GM23338 (cell line): Measurements from ENCODE around the gene TMEM221. TPM values are rescaled to one million over a fixed set of nuclear protein-coding genes. Genes with fewer than 3 reads are reported as not detected.
A peak's percentile ranks its signal among the peaks of the same experiment; 100 is the strongest.

Experiments used
- ATAC-seq: fragments of 200-7000 bp; cut with Tn5 transposase; 3 replicates; pipeline ENCODE4 v1.9.1; 2020
- DNase-seq: peaks from one replicate; pipeline ENCODE4 v3.0.0-alpha.2; 2015; ENCODE audit warnings: low spot score
- H2AFZ ChIP-seq: fragments of 200-600 bp; sonication (generic); 2 replicates; pipeline ENCODE4 v1.8.0; 2016; ENCODE audit warnings: antibody characterized with exemption, mild to moderate bottlenecking, moderate library complexity
- H3F3A ChIP-seq: fragments of 200-600 bp; sonication (generic); replicated peaks from 2 replicates; pipeline ENCODE4 v1.8.0; 2017; ENCODE audit warnings: antibody characterized with exemption, mixed run types, low read depth
- H3K27ac ChIP-seq: fragments of 200-600 bp; sonication (generic); 2 replicates; pipeline ENCODE4 v1.6.1; 2016; ENCODE audit warnings: low read depth
- H3K27me3 ChIP-seq: fragments of 200-600 bp; sonication (generic); 2 replicates; pipeline ENCODE4 v1.8.0; 2016; ENCODE audit warnings: mild to moderate bottlenecking, mixed run types, moderate library complexity; ENCODE audit not compliant: insufficient read depth
- H3K36me3 ChIP-seq: fragments of 200-600 bp; sonication (generic); 2 replicates; pipeline ENCODE4 v1.8.0; 2016; ENCODE audit warnings: mild to moderate bottlenecking; ENCODE audit not compliant: insufficient read depth
- H3K4me1 ChIP-seq: fragments of 200-600 bp; sonication (generic); 2 replicates; pipeline ENCODE4 v1.8.0; 2016; ENCODE audit warnings: mild to moderate bottlenecking, moderate library complexity; ENCODE audit not compliant: insufficient read depth
- H3K4me2 ChIP-seq: fragments of 200-600 bp; sonication (generic); 2 replicates; pipeline ENCODE4 v1.7.1; 2017; ENCODE audit warnings: mixed run types
- H3K4me3 ChIP-seq: fragments of 200-600 bp; sonication (generic); 2 replicates; pipeline ENCODE4 v1.6.1; 2016; ENCODE audit warnings: mixed run types
- H3K79me2 ChIP-seq: fragments of 200-600 bp; sonication (generic); replicated peaks from 2 replicates; pipeline ENCODE4 v1.8.0; 2017; ENCODE audit warnings: mild to moderate bottlenecking; ENCODE audit not compliant: insufficient read depth
- H3K9me2 ChIP-seq: fragments of 200-600 bp; sonication (generic); 2 replicates; pipeline ENCODE4 v1.8.0; 2017; ENCODE audit not compliant: insufficient read depth
- H4K20me1 ChIP-seq: fragments of 200-600 bp; sonication (generic); replicated peaks from 2 replicates; pipeline ENCODE4 v1.8.0; 2017; ENCODE audit warnings: mild to moderate bottlenecking; ENCODE audit not compliant: insufficient read depth
- H3K27ac Mint-ChIP-seq: 2 replicates; pipeline ENCODE4 v1.8.0; 2020; ENCODE audit warnings: inconsistent platforms, mild to moderate bottlenecking, moderate library complexity, mixed read lengths
- H3K27me3 Mint-ChIP-seq: 3 replicates; pipeline ENCODE4 v1.8.0; 2022; ENCODE audit warnings: low read depth, mild to moderate bottlenecking, moderate library complexity, mixed read lengths, inconsistent platforms; ENCODE audit not compliant: insufficient read depth, poor library complexity
- H3K36me3 Mint-ChIP-seq: 3 replicates; pipeline ENCODE4 v1.8.0; 2021; ENCODE audit warnings: low read depth, mild to moderate bottlenecking, inconsistent platforms, moderate library complexity, mixed read lengths
- H3K4me1 Mint-ChIP-seq: 3 replicates; pipeline ENCODE4 v1.8.0; 2020; ENCODE audit warnings: mild to moderate bottlenecking, inconsistent platforms, mixed read lengths
- H3K4me3 Mint-ChIP-seq: 3 replicates; pipeline ENCODE4 v1.8.0; 2021; ENCODE audit warnings: moderate library complexity, mild to moderate bottlenecking, inconsistent platforms, mixed read lengths
- H3K9me3 Mint-ChIP-seq: 3 replicates; pipeline ENCODE4 v1.8.0; 2020; ENCODE audit warnings: moderate library complexity, mild to moderate bottlenecking, inconsistent platforms, mixed read lengths
- CREB1 ChIP-seq: fragments of 250-450 bp; sonication (Bioruptor Pico); IDR thresholded peaks from 2 replicates; pipeline ENCODE4 v1.5.0; 2020; ENCODE audit warnings: low read depth, mild to moderate bottlenecking, moderate library complexity
- EZH2 ChIP-seq: fragments of 200-600 bp; sonication (generic); IDR thresholded peaks from one replicate; pipeline ENCODE4 v1.8.0; 2017; ENCODE audit warnings: antibody characterized with exemption, mild to moderate bottlenecking, low read depth; ENCODE audit not compliant: unreplicated experiment
- EZH2phosphoT487 ChIP-seq: fragments of 200-600 bp; sonication (generic); IDR thresholded peaks from one replicate; pipeline ENCODE4 v1.8.1; 2018; ENCODE audit warnings: antibody characterized with exemption; ENCODE audit not compliant: unreplicated experiment
- JUNB ChIP-seq: IDR thresholded peaks from one replicate; pipeline ENCODE4 v1.6.1; 2016; ENCODE audit warnings: antibody characterized with exemption; ENCODE audit not compliant: unreplicated experiment
- NANOG ChIP-seq: IDR thresholded peaks from 2 replicates; pipeline ENCODE4 v1.6.1; 2016; ENCODE audit warnings: antibody characterized with exemption, borderline replicate concordance
- POLR2AphosphoS5 ChIP-seq: IDR thresholded peaks from 2 replicates; pipeline ENCODE4 v1.6.1; 2016; ENCODE audit warnings: antibody characterized with exemption, low read depth
- REST ChIP-seq: IDR thresholded peaks from one replicate; pipeline ENCODE4 v1.6.1; 2018; ENCODE audit warnings: antibody characterized with exemption; ENCODE audit not compliant: unreplicated experiment
- STAT1 ChIP-seq: IDR thresholded peaks from one replicate; pipeline ENCODE4 v1.6.1; 2016; ENCODE audit warnings: antibody characterized with exemption; ENCODE audit not compliant: unreplicated experiment
- ZNF114 ChIP-seq: fragments of 250-450 bp; sonication (Bioruptor Pico); IDR thresholded peaks from 2 replicates; pipeline ENCODE4 v1.5.0; 2020; ENCODE audit warnings: mild to moderate bottlenecking, moderate library complexity
- ZNF331 ChIP-seq: fragments of 250-450 bp; sonication (Bioruptor Pico); IDR thresholded peaks from 2 replicates; pipeline ENCODE4 v1.5.0; 2020; ENCODE audit warnings: low read depth, mild to moderate bottlenecking, moderate library complexity
- ZNF462 ChIP-seq: fragments of 250-450 bp; sonication (Bioruptor Pico); IDR thresholded peaks from 2 replicates; pipeline ENCODE4 v1.5.0; 2020; ENCODE audit warnings: mild to moderate bottlenecking, moderate library complexity
- polyA plus RNA-seq: library from polyadenylated mRNA; unstranded; fragments of >200 nt; fragmentation: Nextera tagmentation; extraction: Ambion mirVana; gene quantifications from 2 replicates; pipeline ENCODE4 v1.2.1, GENCODE V29; 2016
- total RNA-seq: library from RNA; depleted of rRNA; stranded (reverse); fragments of >200 nt; shearing (Covaris generic); gene quantifications from 2 replicates; pipeline ENCODE4 v1.2.3, GENCODE V29; 2014
- TF ChIP-seq, protein P1 (sequence below), 2 experiments: fragments of 200-600 bp in 1 of 2; sonication (generic) in 1 of 2; conservative IDR thresholded peaks; 2 replicates each; pipeline versions ENCODE4 v1.5.1 to v1.6.1; 2016 to 2017; ENCODE audit warnings: antibody characterized with exemption in 2 of 2, low read depth in 2 of 2, mild to moderate bottlenecking in 2 of 2, moderate library complexity in 1 of 2
- TF ChIP-seq, protein P2 (sequence below): IDR thresholded peaks from 2 replicates; pipeline ENCODE4 v1.6.1; 2016; ENCODE audit warnings: antibody characterized with exemption

TMEM221 gene
- total and polyA plus RNA-seq, 2 experiments from 2014 or later, result 0.40 to 0.90 TPM

DNA sequence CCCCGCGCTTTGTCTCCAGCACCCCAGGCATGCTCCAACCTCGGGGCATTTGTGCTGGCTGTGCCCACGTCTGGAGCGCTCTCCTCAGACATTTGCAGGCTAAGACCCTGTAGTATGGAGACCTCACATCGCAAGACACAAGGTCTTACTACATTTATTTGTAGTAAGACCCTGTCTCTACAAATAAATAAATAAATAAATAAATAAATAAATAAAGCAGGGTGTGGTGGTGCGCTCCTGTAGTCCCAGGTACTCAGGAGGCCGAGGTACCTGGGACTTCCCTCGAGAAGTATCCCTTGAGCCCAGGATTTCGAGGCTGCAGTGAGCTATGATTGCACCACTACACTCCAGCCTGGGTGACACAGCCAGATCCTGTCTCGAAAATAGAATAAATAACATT, 7.7 kb upstream of the TMEM221 start:
- Histone ChIP-seq H3K4me2 (peak overlapping the region; percentile 69), H3K27me3 (peaks cover 43% of the 10 kb centered on the region), H3K4me1 (peaks cover 12% of the 10 kb centered on the region), H4K20me1 (no peaks in the 10 kb centered on the region), H3K36me3 (no peaks in the 10 kb centered on the region), H3K27ac (no peak overlapping the region), H2AFZ (peak overlapping the region; percentile 38; the same call in 1 of the 2 replicates), H3K4me3 (peak overlapping the region; percentile 46), H3K79me2 (no peaks in the 10 kb centered on the region), H3F3A (peaks cover 3% of the 10 kb centered on the region; the same call in 1 of the 2 replicates), H3K9me2 (no peaks in the 10 kb centered on the region)
- Mint-ChIP-seq H3K27me3 (peaks cover 27% of the 10 kb centered on the region), H3K36me3 (no peaks in the 10 kb centered on the region; the same call in 2 of the 3 replicates), H3K27ac (no peak overlapping the region), H3K9me3 (peaks cover 4% of the 10 kb centered on the region; the same call in 1 of the 3 replicates), H3K4me1 (peaks cover 10% of the 10 kb centered on the region), H3K4me3 (no peak overlapping the region)
- no peak for TF ChIP-seq ZNF462 (CRISPR knock-in tag)
- no peak for TF ChIP-seq POLR2AphosphoS5
- TF ChIP-seq ZNF114 (CRISPR knock-in tag), result no peak
- TF ChIP-seq, protein P1, sequence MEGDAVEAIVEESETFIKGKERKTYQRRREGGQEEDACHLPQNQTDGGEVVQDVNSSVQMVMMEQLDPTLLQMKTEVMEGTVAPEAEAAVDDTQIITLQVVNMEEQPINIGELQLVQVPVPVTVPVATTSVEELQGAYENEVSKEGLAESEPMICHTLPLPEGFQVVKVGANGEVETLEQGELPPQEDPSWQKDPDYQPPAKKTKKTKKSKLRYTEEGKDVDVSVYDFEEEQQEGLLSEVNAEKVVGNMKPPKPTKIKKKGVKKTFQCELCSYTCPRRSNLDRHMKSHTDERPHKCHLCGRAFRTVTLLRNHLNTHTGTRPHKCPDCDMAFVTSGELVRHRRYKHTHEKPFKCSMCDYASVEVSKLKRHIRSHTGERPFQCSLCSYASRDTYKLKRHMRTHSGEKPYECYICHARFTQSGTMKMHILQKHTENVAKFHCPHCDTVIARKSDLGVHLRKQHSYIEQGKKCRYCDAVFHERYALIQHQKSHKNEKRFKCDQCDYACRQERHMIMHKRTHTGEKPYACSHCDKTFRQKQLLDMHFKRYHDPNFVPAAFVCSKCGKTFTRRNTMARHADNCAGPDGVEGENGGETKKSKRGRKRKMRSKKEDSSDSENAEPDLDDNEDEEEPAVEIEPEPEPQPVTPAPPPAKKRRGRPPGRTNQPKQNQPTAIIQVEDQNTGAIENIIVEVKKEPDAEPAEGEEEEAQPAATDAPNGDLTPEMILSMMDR (conservative IDR thresholded peaks at IDR 0.05; ENCODE audit: low read depth in 2 of 2), result no peak
- TF ChIP-seq JUNB, result no peak
- no peak for TF ChIP-seq REST
- no peak for TF ChIP-seq NANOG
- TF ChIP-seq STAT1, result no peak
- no peak for TF ChIP-seq ZNF331 (CRISPR knock-in tag)
- TF ChIP-seq EZH2phosphoT487, result no peak
- TF ChIP-seq EZH2, result no peak
- TF ChIP-seq, protein P2, sequence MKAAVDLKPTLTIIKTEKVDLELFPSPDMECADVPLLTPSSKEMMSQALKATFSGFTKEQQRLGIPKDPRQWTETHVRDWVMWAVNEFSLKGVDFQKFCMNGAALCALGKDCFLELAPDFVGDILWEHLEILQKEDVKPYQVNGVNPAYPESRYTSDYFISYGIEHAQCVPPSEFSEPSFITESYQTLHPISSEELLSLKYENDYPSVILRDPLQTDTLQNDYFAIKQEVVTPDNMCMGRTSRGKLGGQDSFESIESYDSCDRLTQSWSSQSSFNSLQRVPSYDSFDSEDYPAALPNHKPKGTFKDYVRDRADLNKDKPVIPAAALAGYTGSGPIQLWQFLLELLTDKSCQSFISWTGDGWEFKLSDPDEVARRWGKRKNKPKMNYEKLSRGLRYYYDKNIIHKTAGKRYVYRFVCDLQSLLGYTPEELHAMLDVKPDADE, result no peak
- TF ChIP-seq CREB1, result no peak
- no peak for DNase-seq
- ATAC-seq, result no peak
